ENCODE measurements around the gene OR5K2.

OR5K2 gene

DNA sequence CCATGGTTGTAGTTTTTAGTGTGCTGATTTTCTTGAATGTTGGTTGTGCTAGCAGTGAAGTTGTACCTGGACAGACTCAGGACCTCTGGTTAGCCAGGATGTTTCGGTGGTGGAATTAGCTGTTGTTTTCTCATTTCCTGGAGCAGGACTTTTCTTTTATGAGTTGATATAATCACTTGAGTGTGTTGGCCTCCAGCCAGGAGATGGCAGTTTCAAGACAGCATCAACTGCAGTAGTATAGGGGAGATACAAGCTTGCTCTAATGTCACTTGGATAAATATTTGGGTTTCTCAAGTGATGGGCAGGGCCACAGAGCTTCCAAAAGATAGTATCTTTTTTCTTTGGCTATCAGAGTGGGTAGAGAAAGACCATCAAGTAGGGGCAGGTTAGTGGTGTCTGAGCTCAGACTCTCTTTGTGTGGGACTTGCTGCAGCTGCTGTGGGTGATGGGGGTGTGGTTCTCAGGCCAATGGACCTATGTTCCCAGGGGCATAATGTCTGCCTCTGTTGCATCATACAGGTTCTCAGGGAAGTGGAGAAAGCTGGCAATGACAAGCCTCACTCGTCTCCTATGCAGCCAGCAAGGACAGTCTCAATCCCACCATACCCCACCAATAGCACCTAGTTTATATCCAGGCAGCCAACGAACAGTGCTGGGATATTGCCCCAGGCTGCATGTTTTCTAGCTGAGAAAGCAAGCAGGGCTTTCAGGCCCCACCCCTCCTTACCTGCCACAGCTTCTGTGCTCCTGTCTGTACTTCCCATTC, 14.6 kb upstream of the OR5K2 start:
- TF ChIP-seq, protein P1, sequence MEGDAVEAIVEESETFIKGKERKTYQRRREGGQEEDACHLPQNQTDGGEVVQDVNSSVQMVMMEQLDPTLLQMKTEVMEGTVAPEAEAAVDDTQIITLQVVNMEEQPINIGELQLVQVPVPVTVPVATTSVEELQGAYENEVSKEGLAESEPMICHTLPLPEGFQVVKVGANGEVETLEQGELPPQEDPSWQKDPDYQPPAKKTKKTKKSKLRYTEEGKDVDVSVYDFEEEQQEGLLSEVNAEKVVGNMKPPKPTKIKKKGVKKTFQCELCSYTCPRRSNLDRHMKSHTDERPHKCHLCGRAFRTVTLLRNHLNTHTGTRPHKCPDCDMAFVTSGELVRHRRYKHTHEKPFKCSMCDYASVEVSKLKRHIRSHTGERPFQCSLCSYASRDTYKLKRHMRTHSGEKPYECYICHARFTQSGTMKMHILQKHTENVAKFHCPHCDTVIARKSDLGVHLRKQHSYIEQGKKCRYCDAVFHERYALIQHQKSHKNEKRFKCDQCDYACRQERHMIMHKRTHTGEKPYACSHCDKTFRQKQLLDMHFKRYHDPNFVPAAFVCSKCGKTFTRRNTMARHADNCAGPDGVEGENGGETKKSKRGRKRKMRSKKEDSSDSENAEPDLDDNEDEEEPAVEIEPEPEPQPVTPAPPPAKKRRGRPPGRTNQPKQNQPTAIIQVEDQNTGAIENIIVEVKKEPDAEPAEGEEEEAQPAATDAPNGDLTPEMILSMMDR (IDR thresholded peaks at IDR 0.05), result no peak

GRCh38 chr3:98483626-98484025, 13.9 kb upstream of the OR5K2 start:
- TF ChIP-seq, protein P1 (IDR thresholded peaks at IDR 0.05), result no peak

GRCh38 chr3:98500019-98500418, 2.5 kb downstream of the OR5K2 start:
- TF ChIP-seq, protein P1 (IDR thresholded peaks at IDR 0.05), result no peak

- TF ChIP-seq, protein P1 (IDR thresholded peaks at IDR 0.05), result no peak
These were observed 3.8 kb downstream of the OR5K2 start for GRCh38 chr3:98501270-98501669.

- TF ChIP-seq, protein P1 (IDR thresholded peaks at IDR 0.05), result no peak
These were observed 4.5 kb downstream of the OR5K2 start for GRCh38 chr3:98501863-98502576.

GRCh38 chr3:98504539-98504938, 7.1 kb downstream of the OR5K2 start:
- TF ChIP-seq, protein P1 (IDR thresholded peaks at IDR 0.05), result no peak

- TF ChIP-seq, protein P1 (IDR thresholded peaks at IDR 0.05), result no peak
These were observed 11.1 kb downstream of the OR5K2 start for GRCh38 chr3:98508582-98508981.
